ENCODE data around the gene PRKAR1B.

The PRKAR1B gene

DNA sequence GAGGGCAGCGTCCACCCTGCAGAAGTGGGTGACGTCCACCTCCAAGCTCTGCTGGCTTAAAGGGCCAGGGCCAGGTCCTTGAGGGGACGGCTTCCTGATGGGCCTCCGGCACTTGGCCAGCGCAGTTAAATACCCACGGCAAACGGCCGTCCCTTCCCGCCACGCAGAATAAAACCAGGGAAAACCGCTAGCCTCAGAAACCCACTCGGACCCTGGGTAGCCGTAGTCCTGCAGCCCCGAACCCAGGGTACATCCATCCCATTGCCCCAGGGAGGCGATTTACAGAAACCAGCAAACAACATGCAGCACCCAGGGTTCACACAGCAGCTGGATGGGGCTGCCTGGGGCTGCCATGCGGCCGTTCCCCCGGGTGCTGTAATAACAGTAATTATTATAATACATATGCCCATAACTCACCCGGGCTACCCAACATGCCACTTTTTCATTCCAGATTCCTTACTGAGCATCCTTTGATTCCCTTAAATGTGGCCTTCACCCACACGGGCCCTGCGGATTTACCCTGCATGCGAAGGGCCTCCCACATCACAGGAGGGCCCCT, 126.0 kb downstream of the PRKAR1B start:
- DNase-seq = no peak

DNA sequence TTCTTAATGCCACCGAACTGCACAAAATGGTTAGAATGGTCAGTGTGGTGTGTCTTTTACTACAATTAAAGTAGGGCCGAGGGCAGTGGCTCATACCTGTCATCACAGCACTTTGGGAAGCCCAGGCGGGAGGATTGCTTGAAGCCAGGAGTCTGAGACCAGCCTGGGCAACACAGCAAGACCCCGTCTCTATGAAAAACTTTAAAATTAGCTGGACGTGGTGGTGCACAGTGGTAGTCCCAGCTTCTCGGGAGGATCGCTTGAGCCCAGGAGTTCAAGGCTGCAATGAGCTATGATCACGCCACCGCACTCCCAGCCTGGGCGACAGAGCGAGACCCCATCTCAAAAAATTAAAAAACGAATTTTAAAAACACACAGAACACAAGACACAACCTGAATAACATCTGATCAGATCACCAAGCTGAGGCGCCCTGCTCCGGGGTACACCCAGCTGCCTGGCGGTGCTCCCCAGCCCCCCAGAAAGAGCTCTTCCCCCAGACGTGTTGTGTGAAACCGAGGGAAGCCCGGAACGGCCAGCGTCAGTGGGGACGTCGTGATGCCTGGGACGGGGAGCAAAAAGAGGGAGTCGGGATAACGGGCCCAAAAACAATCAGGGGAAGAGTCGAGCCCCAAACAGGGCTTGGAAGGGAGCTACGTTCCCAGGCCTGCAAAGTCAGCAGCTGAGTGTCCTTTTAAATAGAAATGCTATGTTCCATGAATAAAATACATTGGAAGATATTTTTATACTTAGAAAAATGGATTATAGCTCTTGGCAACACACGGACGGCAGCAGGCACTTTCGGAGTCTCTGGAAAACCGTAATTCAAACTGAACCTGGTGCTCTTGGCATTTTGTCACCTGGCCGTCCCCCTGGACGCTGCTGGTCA, 126.7 kb downstream of the PRKAR1B start:
- DNase-seq = no peak

DNA sequence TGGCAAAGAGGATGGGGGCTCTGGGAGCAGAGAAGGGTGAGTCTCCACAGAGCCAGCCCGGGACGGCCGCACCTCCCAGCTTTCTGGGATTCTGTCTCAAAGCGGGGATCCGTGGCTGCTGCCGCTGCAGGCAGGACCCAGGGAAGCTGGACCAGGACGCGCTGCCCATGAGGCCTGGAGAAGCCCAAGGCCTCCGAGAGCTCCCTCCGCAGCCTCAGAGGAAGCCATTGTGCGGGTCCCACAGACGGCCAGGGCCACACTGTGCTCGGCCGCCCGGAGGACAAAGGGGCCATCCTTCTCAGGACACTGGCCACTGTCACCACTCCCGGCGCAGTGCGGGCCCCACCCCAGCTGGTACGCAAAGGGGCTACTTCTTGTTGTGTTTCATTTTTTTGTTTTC, 128.2 kb downstream of the PRKAR1B start:
- no peak for DNase-seq

- no peak for DNase-seq
These were observed 129.5 kb downstream of the PRKAR1B start for GRCh38 chr7:597348-598178.

- DNase-seq = no peak
These were observed 130.3 kb downstream of the PRKAR1B start for GRCh38 chr7:596819-597182.

GRCh38 chr7:596071-596818, 130.8 kb downstream of the PRKAR1B start:
- DNase-seq = no peak

GRCh38 chr7:595621-596010, 131.5 kb downstream of the PRKAR1B start:
- no peak for DNase-seq

- DNase-seq = no peak
These were observed 132.0 kb downstream of the PRKAR1B start for GRCh38 chr7:594920-595620.

- DNase-seq = no peak
These were observed 132.7 kb downstream of the PRKAR1B start for GRCh38 chr7:594212-594913.

DNA sequence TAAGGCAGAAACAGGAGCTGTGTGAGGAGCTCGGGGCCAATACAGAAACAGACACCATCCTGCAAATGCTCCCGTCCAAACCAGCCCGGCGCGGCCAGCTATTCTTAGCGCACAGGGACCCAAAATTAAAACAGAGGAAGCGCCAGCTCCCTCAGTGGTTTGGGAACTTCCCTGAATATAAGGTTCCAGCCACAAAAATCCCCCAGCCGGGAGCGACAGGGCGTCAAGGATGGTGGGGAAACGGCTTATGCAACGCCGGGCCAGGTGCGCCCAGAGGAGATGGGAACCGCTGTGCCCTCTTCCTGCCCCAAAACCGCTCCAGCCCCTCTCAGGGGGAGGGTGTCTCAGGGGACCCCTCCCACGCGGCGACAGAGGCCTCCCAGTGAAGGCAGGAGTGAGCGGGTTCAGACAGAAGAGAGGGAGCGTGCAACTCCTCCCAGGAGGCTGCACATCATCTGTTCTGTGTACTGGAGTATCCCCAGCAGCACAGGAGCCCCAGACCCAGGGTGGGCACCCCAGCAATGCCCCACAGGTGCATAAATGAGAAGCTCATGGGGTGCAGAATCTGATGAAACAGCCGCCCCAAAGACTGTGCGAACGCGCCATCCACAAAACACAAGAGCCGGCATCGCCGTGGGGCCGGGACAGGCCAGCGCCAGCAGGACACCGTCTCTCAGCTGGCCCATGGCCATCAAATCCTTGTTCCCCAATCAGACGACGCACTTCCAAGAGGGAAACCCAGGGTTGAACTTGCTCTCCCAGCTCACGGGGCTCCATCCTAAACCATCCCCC, 133.6 kb downstream of the PRKAR1B start:
- no peak for DNase-seq

- DNase-seq = no peak
These were observed 135.0 kb downstream of the PRKAR1B start for GRCh38 chr7:591856-592628.

DNA sequence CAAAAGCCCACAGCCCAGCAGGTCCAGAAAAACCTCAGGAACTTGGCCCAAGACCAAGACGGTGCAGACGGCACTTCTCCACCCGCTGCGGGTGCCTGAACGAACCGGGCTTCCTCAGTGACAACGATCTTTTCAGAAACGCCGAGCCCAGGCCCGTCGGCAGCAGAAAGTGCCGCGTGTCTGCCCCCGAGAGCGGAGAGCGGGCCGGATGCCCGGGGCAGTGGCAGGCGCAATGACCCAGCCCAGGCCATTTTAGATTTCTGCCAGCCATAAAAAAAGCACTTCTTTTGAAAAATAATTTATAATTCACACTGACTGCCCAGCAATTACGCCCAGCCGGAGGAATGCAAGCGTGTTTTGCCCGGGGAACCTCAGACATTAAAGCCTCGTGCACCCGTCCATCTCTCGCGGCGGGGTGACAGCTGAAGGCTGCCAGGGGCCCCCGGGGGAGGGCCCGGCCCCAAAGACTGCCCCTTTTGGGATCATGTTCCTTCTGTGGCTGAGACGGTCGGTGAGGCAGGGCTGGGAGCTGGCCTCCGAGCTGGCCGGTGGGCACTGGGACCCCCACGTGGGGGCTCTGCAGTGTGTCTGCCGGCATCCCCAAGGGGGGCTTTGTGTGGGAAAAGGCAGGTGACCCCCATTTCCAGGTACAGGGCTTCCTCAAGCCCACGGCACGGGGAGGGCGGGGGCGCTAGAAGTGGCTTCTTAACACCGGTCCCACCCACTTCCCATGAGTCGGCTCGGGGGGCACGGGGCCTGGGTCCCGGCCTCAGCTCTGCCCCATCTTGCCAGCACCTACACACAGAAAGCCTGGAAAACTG, 136.1 kb downstream of the PRKAR1B start:
- DNase-seq = no peak

DNA sequence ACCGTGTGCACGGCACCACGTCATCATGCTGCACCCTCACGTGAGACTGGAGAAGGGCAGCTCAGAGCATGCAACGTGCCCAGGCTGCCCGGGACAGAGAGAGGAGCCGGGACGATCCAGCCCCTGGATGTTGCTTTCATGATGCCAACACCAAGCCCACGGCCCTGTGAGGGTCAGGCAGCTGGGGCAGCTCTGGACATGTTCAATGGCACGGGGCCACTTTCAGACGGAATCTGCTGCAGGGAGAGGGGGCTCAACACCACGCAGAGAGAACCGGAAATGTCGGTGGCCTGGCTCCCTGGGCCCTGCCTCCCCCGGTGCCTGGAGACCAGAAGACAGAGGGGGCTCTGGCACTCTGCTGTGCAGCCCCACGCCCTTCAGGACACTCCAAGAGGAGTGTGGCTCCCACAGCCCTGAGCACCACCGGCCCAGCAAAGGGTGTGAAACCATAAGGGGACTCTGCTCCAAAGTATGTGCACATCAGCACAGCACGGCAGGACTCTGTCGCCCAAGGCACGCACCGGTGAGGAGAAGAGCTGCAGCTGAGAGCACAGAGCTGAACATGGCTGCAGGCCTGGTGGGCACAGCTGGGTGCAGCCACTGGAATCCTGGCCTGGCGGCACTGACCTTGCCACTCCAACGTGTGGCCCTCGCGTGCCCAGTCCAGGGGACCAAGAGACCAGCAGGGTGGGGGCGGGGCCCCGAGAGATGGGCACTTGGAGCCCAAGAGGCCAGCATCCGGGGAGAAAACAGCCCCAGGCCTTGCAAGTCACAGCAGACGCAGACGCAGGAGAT, 137.1 kb downstream of the PRKAR1B start:
- no peak for DNase-seq

- DNase-seq = peak; percentile 9
These were observed 139.3 kb downstream of the PRKAR1B start for GRCh38 chr7:587767-588166.

GRCh38 chr7:586494-586893, 140.6 kb downstream of the PRKAR1B start:
- DNase-seq = no peak

GRCh38 chr7:585873-586272, 141.2 kb downstream of the PRKAR1B start:
- DNase-seq = no peak

DNA sequence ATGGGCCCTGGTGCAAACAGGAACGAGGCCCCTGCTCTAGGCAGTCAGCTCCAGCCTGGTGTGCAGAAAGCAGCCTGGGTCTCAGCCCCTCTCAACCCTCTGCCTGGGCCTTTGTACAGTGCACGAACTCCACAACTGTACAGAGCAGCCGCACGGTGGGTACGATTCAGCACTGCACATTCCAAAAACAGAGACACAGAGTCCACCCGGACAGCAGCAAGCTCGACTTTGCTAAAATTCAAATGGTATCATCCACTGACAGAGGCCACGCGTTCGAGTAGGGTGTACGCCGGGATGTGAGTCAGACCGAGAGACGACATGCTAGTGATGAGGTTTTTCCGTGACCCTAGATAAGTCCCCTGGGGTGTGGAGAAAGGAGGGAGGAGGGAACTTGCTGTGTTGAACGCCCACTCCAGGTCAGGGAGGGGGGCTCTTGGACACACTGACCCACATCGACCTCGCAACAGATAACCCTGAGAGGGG, 141.8 kb downstream of the PRKAR1B start:
- no peak for DNase-seq

DNA sequence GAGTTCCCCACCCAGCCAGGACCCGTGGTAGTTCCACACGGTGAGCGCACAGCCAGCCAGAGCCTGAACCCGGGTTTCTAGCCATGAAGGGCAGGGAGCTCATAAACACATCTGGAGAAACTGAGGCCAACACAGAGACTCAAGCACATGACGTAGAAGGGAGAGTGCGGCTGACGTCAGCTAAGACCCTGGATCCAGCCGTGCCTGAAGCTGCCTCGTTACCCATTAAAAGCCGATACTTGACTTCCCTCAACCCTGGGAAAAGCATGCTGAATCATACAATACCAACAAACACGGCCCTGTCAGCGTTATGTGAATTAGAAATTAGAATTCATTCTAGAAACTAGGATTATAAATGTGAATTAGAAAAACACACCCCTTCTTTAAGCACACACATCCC, 142.3 kb downstream of the PRKAR1B start:
- no peak for DNase-seq

Data from fibroblast of upper back skin (primary cell).